Measurements from ENCODE around the gene RAPGEF2.
"Not testable (repeated sequence)": the region's sequence is repeated elsewhere in the genome, so short reads cannot be mapped to it uniquely, and the experiment has no call there.

RAPGEF2 gene

DNA sequence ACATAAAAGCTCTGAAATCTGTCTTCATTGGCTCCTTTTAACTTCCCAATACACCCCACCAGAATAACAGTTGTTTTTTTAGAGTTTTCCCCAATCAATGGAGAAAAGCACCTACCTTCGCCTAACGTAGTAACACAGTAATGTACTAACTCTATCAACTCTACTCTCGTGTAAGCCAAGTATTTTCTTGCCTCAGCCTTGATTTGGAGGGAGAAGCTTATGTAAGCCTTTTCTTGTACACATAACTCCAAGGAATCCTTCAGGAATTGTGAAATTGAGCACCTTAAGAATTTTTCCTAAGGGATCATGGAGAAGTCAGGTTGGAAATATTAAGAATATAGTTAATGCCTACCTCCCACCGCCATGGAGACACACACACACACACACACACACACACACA is 181.2 kb downstream of the RAPGEF2 start:
- DNase-seq: no peak

DNA sequence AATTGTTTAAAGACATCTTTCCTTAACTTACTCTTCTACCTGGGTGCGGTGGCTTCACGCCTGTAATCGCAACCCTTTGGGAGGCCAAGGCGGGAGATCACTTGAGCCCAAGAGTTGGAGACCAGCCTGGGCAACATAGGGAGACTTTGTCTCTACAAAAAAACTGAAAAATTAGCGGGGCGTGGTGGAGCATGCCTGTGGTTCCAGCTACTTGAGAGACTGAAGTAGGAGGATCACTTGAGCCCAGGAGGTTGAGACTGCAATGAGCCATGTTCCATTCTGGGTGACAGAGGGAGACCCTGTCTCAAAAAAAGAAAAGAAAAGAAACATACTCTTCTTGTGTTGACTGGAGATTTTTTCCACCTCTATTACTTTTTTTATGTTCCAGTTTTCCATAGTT is 181.9 kb downstream of the RAPGEF2 start:
- DNase-seq: no peak

DNA sequence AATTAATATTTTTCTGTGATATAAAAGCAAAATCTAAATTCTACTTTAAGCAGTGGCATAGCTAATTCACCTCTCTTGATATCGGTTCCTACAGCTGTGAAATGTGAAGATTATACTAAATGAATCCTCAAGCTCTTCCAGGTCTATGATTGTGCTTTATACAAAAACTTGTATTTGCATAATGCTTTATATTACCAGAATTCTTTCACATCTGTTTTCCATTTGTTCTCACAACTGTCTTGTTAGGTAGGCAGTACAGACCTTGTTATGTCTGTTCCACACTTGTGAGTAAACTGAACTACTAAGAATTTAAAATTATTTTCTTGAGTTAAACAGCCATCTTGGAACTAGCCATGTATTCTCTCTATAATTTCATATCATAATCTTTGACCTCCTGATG is 184.9 kb downstream of the RAPGEF2 start:
- DNase-seq: no peak

DNA sequence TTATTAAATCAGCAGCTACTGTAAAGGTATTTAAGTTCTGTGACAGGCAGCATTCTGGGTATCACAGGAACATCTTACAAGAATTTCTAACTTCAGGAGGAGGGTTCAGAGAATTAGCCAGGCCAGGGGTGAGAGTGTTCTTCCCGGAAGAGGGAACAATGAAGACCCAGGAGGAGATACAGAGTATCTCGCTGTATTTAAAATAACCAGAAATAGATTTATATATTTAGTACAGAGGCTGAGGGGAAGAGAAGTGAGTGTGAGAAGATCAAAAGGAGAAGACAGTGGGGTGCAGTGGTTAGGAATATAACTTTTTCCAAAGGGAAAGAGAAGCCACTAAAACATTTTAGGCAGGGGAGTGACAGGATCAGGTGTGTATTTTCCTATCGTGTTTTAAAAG is 186.8 kb downstream of the RAPGEF2 start:
- no peak for DNase-seq

DNA sequence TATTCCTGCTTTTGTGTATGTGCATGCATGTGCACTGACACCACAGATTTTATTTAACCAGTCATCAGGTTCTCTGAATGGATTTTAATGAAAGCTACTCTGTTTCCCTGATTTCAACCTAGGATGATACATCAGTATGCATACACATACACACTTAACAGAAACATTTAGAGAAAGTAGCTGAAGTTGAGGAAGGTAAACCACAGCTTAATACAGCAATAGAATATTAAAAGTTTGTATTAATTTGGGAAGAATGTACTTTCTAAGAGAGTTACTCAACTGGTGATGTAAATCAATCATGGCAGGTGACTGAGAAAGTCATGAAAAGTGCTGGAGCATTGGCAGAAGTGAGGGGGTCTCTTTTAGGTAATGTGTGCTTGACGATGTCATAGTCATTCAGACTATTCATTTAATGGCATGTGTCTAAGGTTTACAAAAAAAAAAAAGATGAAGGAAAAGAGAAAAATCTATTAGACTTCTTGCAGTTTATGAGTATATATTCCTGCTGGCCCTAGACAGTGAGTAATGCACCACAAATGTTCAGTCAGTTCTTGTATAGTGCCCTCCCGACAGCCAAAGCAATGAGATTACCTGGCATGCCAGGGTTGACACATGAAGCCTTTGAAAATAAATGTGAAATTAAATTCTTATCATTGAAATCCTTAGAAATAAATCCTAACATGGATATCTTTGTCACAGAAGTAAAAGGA is 187.6 kb downstream of the RAPGEF2 start:
- no peak for DNase-seq

DNA sequence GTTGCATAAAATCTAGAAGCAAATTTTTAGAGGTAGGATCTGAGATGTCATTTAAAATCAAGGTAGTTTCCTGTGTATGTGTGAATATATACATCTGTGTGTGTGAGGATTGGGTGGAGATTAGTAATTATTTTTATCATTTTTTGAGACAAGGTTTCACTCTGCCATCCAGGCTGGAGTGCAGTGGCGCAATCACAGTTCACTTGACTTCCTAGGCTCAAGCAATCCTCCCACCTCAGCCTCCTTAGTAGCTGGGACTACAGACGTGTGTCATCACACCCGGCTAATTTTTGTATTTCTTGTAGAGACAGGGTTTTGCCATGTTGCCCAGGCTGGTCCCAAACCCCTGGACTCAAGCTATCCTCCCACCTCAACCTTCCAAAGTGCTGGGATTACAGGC is 188.3 kb downstream of the RAPGEF2 start:
- no peak for DNase-seq

DNA sequence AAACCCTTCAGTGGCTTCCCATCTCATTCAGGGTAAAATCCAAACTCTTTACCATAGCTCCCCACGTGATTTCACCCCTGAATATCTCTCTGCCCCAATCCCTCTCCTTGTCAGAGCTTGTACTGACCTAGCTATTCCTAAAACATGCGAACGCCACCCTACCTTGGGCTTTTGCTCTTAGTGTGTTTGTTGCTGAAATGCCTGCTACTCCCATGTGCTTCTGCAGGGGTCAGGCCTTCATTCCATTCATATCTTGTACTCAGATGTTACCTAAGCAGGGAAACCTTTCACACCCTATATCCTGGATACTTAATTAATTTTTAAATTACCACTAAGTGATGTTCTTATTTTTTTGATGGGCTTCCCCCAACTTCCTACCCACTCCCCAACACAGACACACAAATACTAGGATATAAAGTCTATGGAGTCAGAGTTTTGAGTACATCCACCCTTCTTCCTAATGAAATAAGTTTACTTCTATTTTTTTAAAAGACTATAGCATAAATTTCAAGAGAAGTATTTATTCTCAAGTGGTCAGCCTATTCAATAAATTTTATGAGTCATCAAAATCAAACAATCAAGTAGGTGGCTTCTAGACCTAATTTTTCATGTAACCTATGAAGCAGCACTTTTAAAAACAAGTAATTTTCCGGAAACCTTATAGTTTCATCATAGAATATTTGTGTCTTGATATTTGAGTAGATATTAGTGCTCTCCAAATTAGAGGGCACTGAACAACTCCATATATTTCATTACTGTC is 189.4 kb downstream of the RAPGEF2 start:
- DNase-seq: no peak

DNA sequence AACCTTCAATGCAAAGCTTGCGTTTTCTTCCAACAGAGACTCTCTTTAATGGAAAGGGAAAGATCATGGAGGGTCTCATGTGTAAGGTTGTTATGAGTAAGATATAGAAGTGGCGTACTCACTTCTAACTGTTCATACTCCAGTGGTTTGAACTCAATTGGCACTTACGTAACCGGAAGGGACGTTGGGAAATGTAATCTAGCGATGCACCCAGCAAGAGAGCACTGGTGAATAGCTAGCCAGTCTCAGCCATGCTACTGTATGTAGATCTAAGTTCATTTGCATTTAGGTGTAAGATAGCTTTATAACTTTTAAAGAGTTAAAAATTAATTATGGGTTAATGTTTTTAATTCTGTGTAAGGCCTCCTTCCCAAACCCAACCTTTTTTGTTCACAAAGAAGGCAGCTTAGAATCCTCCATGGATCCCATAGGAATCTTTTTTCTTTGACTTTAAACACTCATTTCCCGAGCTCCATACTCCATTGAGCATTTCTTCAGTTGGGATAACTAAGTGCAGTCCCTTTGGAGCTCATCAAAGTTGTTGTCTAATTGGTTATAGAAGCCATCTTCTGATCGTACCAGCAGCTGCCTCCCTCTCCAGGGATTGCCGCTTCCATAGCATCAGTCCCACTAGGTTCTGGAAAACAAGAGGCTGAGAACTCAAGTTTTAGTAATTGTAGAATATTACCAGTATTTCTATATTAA is 191.1 kb downstream of the RAPGEF2 start:
- DNase-seq: no peak

DNA sequence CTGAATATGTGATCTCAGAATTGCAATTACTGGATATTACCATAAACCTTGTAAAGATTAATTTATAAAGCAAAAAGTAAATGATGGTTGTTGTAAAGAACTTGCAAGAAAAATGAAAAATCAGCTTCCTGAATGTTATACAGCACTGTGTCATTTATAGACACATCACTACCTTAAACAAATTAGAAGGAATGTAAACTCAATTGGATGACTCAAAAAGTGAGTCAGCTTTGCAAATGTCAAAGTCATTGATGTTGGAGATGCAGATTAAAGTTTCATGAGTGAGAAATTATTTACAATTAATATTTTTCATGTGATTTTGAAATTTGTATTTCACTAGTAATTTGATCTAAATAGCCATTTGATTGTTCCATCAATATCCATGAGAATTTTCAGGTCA is 193.2 kb downstream of the RAPGEF2 start:
- DNase-seq: no peak

DNA sequence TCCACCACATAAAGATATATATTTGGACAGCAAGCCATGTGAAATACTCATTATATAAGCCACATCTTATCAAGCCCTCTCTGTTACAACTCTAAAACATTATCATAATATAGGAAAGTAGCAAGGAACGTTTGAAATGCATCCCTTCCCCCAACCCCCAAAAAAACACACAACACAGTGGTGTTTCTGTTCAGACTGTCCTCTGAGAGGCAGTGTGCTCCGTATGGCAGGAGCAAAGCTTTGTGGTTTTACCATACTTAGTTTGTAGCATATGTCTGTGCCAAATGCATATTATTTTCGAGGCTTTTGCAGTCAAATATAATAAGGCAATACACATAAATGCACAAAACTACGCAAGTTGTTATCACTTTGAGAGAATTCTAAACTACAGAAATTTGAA is 194.2 kb downstream of the RAPGEF2 start:
- no peak for DNase-seq

DNA sequence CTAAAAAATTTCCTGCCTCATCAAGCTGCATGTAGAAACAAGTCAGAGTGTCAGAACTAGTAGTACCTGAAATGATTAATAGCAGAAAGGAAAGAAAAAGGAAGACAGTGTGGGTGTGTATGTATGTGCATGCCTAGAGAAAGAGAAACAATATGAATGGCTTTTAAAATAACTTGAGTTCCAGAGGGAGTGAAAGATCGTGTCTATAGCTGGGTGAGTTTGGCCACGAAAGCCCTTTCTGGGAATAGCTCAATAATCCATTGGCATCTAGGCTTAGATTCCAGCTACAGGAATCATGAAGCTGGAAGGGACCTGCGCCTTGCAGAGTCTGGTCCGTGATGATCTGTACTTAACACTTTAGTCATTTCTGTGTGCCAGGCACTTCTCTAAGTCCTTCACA is 195.6 kb downstream of the RAPGEF2 start:
- DNase-seq: no peak

DNA sequence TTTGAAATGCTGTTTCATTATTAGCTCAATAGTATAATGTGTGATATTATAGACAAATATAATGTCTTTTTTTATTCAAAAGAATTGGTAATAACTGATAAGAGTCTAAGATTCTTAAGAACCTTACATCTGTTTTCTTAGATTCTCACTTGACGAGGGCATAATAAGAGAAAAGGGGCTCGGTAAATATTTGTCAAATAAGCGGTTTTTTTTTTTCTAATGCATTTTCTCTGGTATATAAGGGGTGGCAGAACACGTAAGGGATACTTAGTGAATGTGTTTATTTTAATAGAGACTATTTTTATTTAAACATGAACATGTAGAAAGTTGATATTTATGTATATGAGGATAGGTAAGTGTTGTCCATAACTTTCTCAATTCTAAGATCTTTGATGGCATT is 200.6 kb downstream of the RAPGEF2 start:
- no peak for DNase-seq

DNA sequence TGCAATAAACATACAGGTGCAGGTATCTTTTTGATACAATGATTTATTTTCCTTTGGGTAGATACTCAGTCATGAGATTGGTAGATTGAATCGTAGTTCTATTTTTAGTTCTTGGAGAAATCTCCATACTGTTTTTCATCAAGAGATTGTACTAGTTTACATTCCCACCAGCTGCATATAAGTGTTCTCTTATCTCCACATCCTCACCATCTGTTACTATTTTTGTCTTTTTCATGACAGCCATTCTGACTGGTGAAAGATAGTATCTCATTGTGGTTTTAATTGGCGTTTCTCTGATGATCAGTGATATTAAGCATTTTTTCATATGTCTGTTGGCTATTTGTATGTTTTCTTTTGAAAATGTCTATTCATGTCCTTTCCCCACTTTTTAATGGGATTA is 202.2 kb downstream of the RAPGEF2 start:
- no peak for DNase-seq

DNA sequence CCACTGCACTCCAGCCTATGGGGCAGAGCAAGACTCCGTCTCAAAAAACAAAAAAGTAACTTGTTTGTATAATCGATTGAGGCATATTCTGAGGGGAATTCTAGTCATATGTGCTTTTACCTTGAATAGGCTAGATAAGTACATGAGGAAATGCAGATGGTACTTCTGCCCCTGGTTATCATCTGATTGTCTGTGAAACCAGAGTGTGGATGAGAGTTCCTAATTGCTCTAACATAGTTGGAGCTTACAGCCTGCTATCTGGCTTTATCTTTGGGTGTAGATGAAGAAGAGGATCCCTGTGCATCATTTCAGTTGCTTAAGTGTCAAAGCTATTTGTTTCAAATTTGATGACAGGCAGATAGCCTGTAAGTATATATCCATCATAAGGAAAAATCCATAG is 205.1 kb downstream of the RAPGEF2 start:
- no peak for DNase-seq

DNA sequence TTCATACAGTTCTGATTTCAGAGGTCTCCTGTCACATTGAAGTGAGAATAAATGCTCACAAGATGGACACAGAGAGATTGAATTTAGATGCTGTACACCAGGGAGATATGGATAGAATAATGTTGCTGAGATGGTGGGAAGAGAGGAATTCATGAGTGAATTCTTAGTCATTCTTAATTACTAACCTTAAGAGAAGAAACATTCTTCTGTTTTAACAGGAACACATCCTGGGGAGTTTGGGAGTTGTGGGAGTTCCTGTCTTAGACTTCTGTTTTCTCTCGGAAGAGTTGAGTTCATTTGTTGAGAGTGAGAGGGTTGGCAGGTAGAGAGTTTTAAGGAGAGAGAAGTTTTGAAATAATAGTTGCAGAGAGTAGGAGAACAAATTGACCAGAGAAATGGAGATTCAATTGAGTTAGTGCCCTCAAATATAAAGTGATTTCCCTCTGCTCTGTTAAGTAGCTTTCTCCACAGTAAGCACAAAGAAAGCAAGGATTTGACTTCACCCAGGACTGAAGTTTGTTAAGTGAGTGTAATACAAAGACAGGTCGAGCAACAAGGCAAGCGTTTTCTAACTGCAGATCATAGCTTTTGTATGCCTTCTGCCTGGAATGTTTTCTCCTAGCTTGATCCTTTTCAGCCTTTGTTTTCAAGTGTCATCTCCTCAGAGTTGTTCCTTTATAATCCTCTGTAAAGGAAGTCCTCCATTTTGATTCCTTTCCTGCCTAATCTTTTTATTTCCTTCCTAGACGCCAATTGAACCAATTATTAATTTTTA is 205.9 kb downstream of the RAPGEF2 start:
- DNase-seq: no peak

DNA sequence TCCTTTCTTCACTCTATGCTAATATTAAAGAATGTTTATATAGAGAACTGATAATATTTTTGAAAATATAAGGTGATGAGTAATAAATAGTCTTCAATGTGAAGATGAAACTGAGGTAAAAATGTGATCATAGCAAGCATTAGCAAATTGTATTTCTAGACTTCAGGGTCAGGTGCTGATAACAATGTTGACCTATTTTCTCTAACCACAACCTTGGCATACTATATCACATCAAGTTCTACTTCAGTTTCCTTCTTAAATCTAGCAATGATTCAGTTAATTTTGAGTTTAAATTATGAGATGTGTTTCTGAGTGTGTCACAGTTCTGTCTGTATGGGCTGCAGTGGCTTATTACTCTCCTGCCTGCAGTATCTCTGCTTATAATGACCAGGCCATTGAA is 209.4 kb downstream of the RAPGEF2 start:
- DNase-seq: no peak

DNA sequence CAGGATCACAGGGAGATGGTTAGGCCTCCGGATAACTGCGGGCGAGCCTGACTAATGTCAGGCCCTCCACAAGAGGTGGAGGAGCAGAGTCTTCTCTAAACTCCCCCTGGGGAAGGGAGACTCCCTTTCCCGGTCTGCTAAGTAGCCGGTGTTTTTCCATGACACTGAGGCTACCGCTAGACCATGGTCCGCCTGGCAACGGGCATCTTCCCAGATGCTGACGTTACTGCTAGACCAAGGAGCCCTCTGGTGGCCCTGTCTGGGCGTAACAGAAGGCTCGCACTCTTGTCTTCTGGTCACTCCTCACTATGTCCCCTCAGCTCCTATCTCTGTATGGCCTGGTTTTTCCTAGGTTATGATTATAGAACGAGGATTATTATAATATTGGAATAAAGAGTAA is 213.0 kb downstream of the RAPGEF2 start:
- DNase-seq: not testable (repeated sequence)

DNA sequence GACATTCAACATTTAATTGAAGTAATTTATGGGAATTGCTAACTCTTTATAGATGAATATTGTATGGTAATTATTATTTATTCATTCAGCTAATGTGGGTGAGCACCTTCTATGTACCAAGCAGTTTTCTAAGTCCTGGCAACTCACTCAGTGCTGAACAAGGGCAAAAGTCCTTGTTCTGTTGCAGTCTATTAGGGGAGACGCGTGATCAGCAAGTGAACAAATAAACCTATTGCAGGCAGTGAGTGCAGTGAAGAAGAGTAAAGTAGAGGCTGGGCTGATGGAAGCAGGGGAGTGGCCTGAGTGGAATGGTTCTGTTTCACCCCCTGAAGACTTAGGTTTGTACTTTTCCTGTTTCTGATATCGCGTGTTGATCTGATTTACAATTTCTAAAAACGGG is 214.3 kb downstream of the RAPGEF2 start:
- DNase-seq: no peak

DNA sequence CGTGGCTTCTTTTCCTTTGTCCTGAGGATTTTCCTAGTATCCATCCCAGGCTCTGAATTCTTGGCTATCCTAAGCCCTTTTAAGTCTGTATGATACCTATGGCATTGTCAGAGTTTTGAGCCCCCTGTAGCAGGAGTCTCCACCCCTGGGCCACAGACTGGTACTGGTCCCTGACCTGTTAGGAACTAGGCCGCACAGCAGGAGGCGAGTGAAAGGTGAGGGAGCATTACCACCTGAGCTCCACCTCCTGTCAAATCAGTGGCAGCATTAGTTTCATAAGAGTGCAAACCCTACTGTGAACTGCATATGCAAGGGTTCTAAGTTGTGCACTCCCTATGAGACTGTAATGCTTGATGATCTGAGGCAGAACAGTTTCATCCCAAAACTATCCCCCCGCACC is 216.1 kb downstream of the RAPGEF2 start:
- DNase-seq: no peak

DNA sequence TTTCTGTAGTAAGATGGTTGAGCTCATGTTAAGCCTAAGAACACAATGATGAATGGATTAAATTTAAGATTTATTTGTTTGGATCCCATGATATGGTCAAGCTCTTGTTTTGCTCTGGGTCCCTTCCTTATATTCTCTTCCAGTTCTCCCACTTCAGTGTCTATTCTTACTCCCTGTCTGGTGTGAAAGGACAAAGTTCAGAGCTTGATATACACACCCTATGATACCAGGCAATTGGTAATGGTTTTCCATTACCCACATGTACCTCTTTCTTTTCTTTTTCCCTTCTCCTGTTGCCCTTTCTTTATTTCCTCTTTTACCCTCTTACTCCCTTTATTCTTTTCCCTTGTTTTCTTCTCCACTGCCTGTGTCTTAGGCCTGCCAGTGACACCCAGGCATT is 223.6 kb downstream of the RAPGEF2 start:
- DNase-seq: no peak

DNA sequence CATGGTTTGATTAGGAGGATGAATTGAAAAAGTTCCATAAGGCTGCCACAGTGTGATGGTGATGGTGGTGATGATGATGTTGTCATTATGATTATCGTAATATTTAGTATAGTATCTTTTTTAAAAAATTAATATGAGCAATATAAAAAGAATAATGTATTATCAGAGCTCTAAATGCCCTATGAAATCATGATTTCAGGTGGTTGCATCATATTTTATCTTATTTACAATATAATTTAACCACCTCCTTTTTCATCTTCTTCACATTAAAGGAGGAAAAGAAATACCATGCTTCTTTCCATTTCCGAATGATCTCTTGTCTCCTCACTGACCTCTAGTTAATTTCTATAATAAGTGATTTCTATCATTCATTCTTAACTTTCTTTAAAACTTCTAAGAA is 225.9 kb downstream of the RAPGEF2 start:
- no peak for DNase-seq

DNA sequence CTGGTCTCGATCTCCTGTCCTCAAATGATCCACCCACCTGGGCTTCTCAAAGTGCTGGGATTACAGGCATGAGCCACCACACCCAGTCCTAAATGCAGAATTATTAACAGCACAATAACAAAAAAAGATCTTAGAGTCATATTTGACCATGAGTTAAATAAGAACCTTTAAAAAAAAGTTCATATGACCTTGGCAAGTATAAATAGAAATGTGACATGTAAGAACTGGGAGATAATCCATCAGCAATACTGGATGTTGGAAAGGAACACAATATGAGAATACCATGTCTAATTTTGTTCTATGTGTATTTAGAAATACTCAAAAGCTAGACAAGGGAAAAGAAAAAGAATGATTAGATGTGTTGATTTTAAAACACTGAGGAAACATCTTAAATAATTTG is 231.6 kb downstream of the RAPGEF2 start:
- DNase-seq: no peak

DNA sequence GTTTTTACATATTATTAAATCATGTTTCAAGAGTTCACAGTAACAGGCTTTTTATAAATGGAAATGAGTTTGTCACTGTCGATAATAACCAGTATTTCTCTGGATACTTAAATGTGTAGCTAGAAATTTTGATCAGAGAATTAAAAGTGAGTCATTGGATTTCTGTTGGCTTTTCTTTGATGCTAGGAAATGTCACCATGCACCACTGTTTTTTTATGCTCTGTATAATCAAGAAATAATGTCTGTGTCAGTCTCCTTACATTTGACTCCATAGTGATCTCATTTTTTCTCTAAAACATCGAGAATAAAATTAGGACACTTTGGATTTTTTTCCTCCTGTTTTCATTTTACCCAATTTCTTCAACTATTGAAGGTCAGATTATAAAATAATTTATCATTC is 234.2 kb downstream of the RAPGEF2 start:
- no peak for DNase-seq

Measured in stimulated activated CD4-positive, alpha-beta T cell treated with anti-CD3 and anti-CD28 coated beads, Interleukin-4, amount 100 ng/mL, for 1 hour (primary cell).